Astrocyte (in vitro differentiated cells and primary cell): ENCODE data around the gene CD28. TPM values are rescaled to one million over a fixed set of nuclear protein-coding genes. Genes with fewer than 3 reads are reported as not detected.

Source experiments
- DNase-seq: peaks from one replicate; pipeline ENCODE4 v3.0.0-alpha.2; 2010; ENCODE audit warnings: low read depth
- FAIRE-seq: peaks from 2 replicates; lab custom pipeline; 2011; peaks lifted over from hg19 to GRCh38; lab: Jason Lieb, UNC
- H2AFZ ChIP-seq: 2 replicates; pipeline ENCODE4 v1.6.0; 2012; ENCODE audit warnings: low read depth, low read length, inconsistent platforms
- H3K27ac ChIP-seq: 2 replicates; pipeline ENCODE4 v1.5.1; 2011; ENCODE audit warnings: low read depth, low read length, inconsistent platforms
- H3K27me3 ChIP-seq: 2 replicates; pipeline ENCODE4 v1.6.0; 2011; ENCODE audit warnings: low read length, inconsistent platforms; ENCODE audit not compliant: insufficient read depth
- H3K36me3 ChIP-seq: 2 replicates; pipeline ENCODE4 v1.5.1; 2011; ENCODE audit warnings: low read length, inconsistent platforms; ENCODE audit not compliant: insufficient read depth
- H3K4me1 ChIP-seq: 2 replicates; pipeline ENCODE4 v1.5.1; 2011; ENCODE audit warnings: low read length, inconsistent platforms; ENCODE audit not compliant: insufficient read depth
- H3K4me2 ChIP-seq: 2 replicates; pipeline ENCODE4 v1.6.0; 2012; ENCODE audit warnings: low read length, inconsistent platforms
- H3K4me3 ChIP-seq: 2 replicates; pipeline ENCODE4 v1.5.1; 2011; ENCODE audit warnings: low read depth, mild to moderate bottlenecking, low read length, inconsistent platforms; ENCODE audit not compliant: insufficient read depth
- H3K79me2 ChIP-seq: 2 replicates; pipeline ENCODE4 v1.6.0; 2012; ENCODE audit warnings: mild to moderate bottlenecking, low read length, inconsistent platforms; ENCODE audit not compliant: insufficient read depth
- H3K9ac ChIP-seq: 2 replicates; pipeline ENCODE4 v1.6.0; 2012; ENCODE audit warnings: mild to moderate bottlenecking, low read length, inconsistent platforms
- H3K9me3 ChIP-seq: 2 replicates; pipeline ENCODE4 v1.5.1; 2012; ENCODE audit warnings: low read depth, mild to moderate bottlenecking, low read length, inconsistent platforms; ENCODE audit not compliant: insufficient read depth
- H4K20me1 ChIP-seq: 2 replicates; pipeline ENCODE4 v1.6.0; 2012; ENCODE audit warnings: low read length, inconsistent platforms; ENCODE audit not compliant: insufficient read depth
- H3K27ac Mint-ChIP-seq: one replicate; pipeline ENCODE4 v1.8.0; 2021; ENCODE audit warnings: mild to moderate bottlenecking, mixed read lengths; ENCODE audit not compliant: unreplicated experiment
- H3K27me3 Mint-ChIP-seq: one replicate; pipeline ENCODE4 v1.8.0; 2021; ENCODE audit warnings: low read depth, mixed read lengths; ENCODE audit not compliant: unreplicated experiment
- H3K36me3 Mint-ChIP-seq: one replicate; pipeline ENCODE4 v1.8.0; 2021; ENCODE audit warnings: low read depth, mixed read lengths; ENCODE audit not compliant: unreplicated experiment
- H3K4me1 Mint-ChIP-seq: one replicate; pipeline ENCODE4 v1.8.0; 2021; ENCODE audit warnings: low read depth, mixed read lengths; ENCODE audit not compliant: unreplicated experiment
- H3K4me3 Mint-ChIP-seq: one replicate; pipeline ENCODE4 v1.8.0; 2021; ENCODE audit warnings: mild to moderate bottlenecking, moderate library complexity, mixed read lengths; ENCODE audit not compliant: unreplicated experiment
- H3K9me3 Mint-ChIP-seq: one replicate; pipeline ENCODE4 v1.8.0; 2021; ENCODE audit warnings: mild to moderate bottlenecking, mixed read lengths; ENCODE audit not compliant: unreplicated experiment
- CTCF ChIP-seq: IDR thresholded peaks from 2 replicates; pipeline ENCODE4 v1.5.1; 2011; ENCODE audit warnings: low read depth, mild to moderate bottlenecking, inconsistent platforms, low read length, moderate library complexity; ENCODE audit not compliant: insufficient read depth
- EZH2 ChIP-seq: IDR thresholded peaks from 2 replicates; pipeline ENCODE4 v1.6.1; 2012; ENCODE audit warnings: mild to moderate bottlenecking, low read length, inconsistent platforms; ENCODE audit not compliant: insufficient read depth
- total RNA-seq: library from RNA; stranded (reverse); gene quantifications from 2 replicates; pipeline ENCODE4 v1.2.1, GENCODE V29; 2021

Gene CD28
- total RNA-seq, 1 donor from 2014 or later: not detected

- Mint-ChIP-seq H3K27ac (no peak overlapping the region), H3K36me3 (no peaks in the 10 kb centered on the region), H3K9me3 (no peaks in the 10 kb centered on the region), H3K4me3 (no peak overlapping the region), H3K4me1 (no peaks in the 10 kb centered on the region), H3K27me3 (peaks cover 18% of the 10 kb centered on the region)
- H3K4me3 ChIP-seq: no peak overlapping the region
- H4K20me1 ChIP-seq: no peaks in the 10 kb centered on the region
- H3K4me2 ChIP-seq: no peak overlapping the region
- no peak overlapping the region for H3K27ac ChIP-seq
- no peak for TF ChIP-seq EZH2
- TF ChIP-seq CTCF: no peak
- no peaks in the 10 kb centered on the region for H3K4me1 ChIP-seq
- H2AFZ ChIP-seq: no peak overlapping the region
- FAIRE-seq (no peak), DNase-seq (peak; percentile 22)
- no peaks in the 10 kb centered on the region for H3K27me3 ChIP-seq
- H3K79me2 ChIP-seq: no peaks in the 10 kb centered on the region
- no peaks in the 10 kb centered on the region for H3K36me3 ChIP-seq
- H3K9ac ChIP-seq: no peak overlapping the region
- no peaks in the 10 kb centered on the region for H3K9me3 ChIP-seq
These were observed 23.8 kb downstream of the CD28 start for GRCh38 chr2:203730076-203730729.

- H3K79me2 ChIP-seq: no peaks in the 10 kb centered on the region
- H3K27me3 Mint-ChIP-seq: peaks cover 18% of the 10 kb centered on the region
- no peaks in the 10 kb centered on the region for H4K20me1 ChIP-seq
- no peak for DNase-seq
- H3K4me2 ChIP-seq: no peak overlapping the region
- no peaks in the 10 kb centered on the region for H3K9me3 Mint-ChIP-seq
- H3K36me3 ChIP-seq: no peaks in the 10 kb centered on the region
- no peaks in the 10 kb centered on the region for H3K27me3 ChIP-seq
- H3K9me3 ChIP-seq: no peaks in the 10 kb centered on the region
- H3K36me3 Mint-ChIP-seq: no peaks in the 10 kb centered on the region
- no peak overlapping the region for H3K4me3 ChIP-seq
- H3K27ac ChIP-seq: no peak overlapping the region
- H3K27ac Mint-ChIP-seq: no peak overlapping the region
- no peak overlapping the region for H3K4me3 Mint-ChIP-seq
- FAIRE-seq: no peak
- H3K4me1 Mint-ChIP-seq: no peaks in the 10 kb centered on the region
- no peaks in the 10 kb centered on the region for H3K4me1 ChIP-seq
- TF ChIP-seq CTCF (no peak), EZH2 (no peak)
- H2AFZ ChIP-seq: no peak overlapping the region
- H3K9ac ChIP-seq: no peak overlapping the region
These were observed 24.4 kb downstream of the CD28 start for GRCh38 chr2:203730883-203731282.

GRCh38 chr2:203732092-203732952, 25.9 kb downstream of the CD28 start:
- no peaks in the 10 kb centered on the region for H3K36me3 ChIP-seq
- no peak for FAIRE-seq

More at GRCh38 chr2:203732092-203732952, 25.9 kb downstream of the CD28 start:
- Histone ChIP-seq H3K27me3 (no peaks in the 10 kb centered on the region), H3K9me3 (no peaks in the 10 kb centered on the region), H3K9ac (no peak overlapping the region), H4K20me1 (no peaks in the 10 kb centered on the region), H3K27ac (no peak overlapping the region), H3K4me2 (no peak overlapping the region), H2AFZ (no peak overlapping the region), H3K4me1 (no peaks in the 10 kb centered on the region), H3K79me2 (no peaks in the 10 kb centered on the region), H3K4me3 (no peak overlapping the region)
- H3K9me3 Mint-ChIP-seq: no peaks in the 10 kb centered on the region
- H3K36me3 Mint-ChIP-seq: no peaks in the 10 kb centered on the region
- no peak overlapping the region for H3K4me3 Mint-ChIP-seq
- H3K27me3 Mint-ChIP-seq: peaks cover 18% of the 10 kb centered on the region
- H3K4me1 Mint-ChIP-seq: no peaks in the 10 kb centered on the region
- TF ChIP-seq EZH2 (no peak), CTCF (no peak)
- H3K27ac Mint-ChIP-seq: no peak overlapping the region
- DNase-seq: no peak
